ENCODE measurements around the gene OR2V2. TPM values are rescaled to one million over a fixed set of nuclear protein-coding genes. Genes with fewer than 3 reads are reported as not detected.
"Not testable (repeated sequence)": the region's sequence is repeated elsewhere in the genome, so short reads cannot be mapped to it uniquely, and the experiment has no call there.

The OR2V2 gene
- total and polyA plus RNA-seq, 2 donors (not counting 3 experiments of a cell fraction or from before 2014, with no cell fraction given) = not detected

DNA sequence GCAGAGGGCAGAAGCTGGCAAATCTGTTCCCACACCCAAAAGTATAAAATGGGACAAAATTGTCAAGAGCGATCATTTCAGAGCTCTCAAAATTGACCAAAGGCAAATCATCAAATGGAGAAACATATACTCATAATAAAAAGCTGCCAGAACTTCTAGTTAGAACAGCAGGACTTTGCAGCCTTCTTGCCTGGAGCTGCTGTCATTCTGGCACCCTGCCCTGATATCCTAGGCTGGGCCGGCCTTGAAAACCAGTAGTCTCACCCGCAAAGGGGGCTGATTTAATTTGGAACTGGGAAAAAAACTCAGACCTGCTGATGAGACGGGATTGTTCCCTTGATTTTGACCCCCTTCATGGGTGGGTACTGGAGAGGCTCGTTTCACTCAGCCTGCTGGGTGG, 34.9 kb upstream of the OR2V2 start:
- no peak for FAIRE-seq
- Histone ChIP-seq H3K27me3 (ENCODE audit: control insufficient read depth in 2 of 2, insufficient read depth in 2 of 2, low read length in 2 of 2) (peaks cover 22 to 34% of the 10 kb centered on the region in 2 experiments), H3K36me3 (ENCODE audit: control insufficient read depth in 2 of 2, extremely low read depth in 1 of 2, insufficient read depth in 2 of 2, low read length in 2 of 2) (no peaks in the 10 kb centered on the region), H3K4me2 (ENCODE audit: insufficient read depth, low read length) (no peak overlapping the region), H2AFZ (ENCODE audit: low read depth, low read length) (no peak overlapping the region), H3K27ac (ENCODE audit: insufficient read depth, low read depth, low read length) (no peak overlapping the region), H3K79me2 (ENCODE audit: control insufficient read depth, insufficient read depth, low read length) (no peaks in the 10 kb centered on the region), H3K9ac (replicated peaks; ENCODE audit: extremely low read depth, insufficient read depth, low read length) (no peak overlapping the region), H3K4me1 (ENCODE audit: control insufficient read depth, extremely low read depth, insufficient read depth, low read length) (peaks cover 4% of the 10 kb centered on the region), H4K20me1 (replicated peaks; ENCODE audit: control insufficient read depth, extremely low read depth, insufficient read depth, low read length) (no peaks in the 10 kb centered on the region), H3K9me3 (replicated peaks; ENCODE audit: control insufficient read depth, insufficient read depth, low read length) (no peaks in the 10 kb centered on the region), H3K9me1 (replicated peaks; ENCODE audit: control insufficient read depth, extremely low read depth, insufficient read depth, low read length) (no peaks in the 10 kb centered on the region), H3K4me3 (replicated peaks in 1 of 3; ENCODE audit: insufficient read depth in 1 of 3, low read depth in 1 of 3, low read length in 3 of 3) (no peak overlapping the region)
- BruUV-seq (replicated peaks) = no TSS peak
- CTCF ChIA-PET = interaction anchor here (1.0 to 1.1 kb wide), 2 partner anchors 21 to 328 kb away, joined by 3 read pairs; no protein-coding TSS in a partner anchor
- no peak for TF ChIP-seq JUN (IDR thresholded peaks at IDR 0.05; ENCODE audit: borderline replicate concordance, insufficient read depth, insufficient read length, low read depth)
- no peak for TF ChIP-seq POLR2AphosphoS5 (IDR thresholded peaks at IDR 0.05; ENCODE audit: insufficient read depth, low read depth, low read length)
- no peak for TF ChIP-seq GATA2 (IDR thresholded peaks at IDR 0.05; ENCODE audit: insufficient read depth, insufficient read length, low read depth, low read length)
- TF ChIP-seq POLR2A (IDR thresholded peaks at IDR 0.05; ENCODE audit: low read depth, low read length) = no peak
- TF ChIP-seq MYC (IDR thresholded peaks at IDR 0.05; ENCODE audit: low read depth, low read length) = no peak
- TF ChIP-seq FOS (IDR thresholded peaks at IDR 0.05; ENCODE audit: borderline replicate concordance, insufficient read depth, low read length) = no peak
- TF ChIP-seq, protein P1, sequence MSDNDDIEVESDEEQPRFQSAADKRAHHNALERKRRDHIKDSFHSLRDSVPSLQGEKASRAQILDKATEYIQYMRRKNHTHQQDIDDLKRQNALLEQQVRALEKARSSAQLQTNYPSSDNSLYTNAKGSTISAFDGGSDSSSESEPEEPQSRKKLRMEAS (IDR thresholded peaks at IDR 0.05; ENCODE audit: insufficient read depth, insufficient read length) = no peak
- TF ChIP-seq, protein P2, sequence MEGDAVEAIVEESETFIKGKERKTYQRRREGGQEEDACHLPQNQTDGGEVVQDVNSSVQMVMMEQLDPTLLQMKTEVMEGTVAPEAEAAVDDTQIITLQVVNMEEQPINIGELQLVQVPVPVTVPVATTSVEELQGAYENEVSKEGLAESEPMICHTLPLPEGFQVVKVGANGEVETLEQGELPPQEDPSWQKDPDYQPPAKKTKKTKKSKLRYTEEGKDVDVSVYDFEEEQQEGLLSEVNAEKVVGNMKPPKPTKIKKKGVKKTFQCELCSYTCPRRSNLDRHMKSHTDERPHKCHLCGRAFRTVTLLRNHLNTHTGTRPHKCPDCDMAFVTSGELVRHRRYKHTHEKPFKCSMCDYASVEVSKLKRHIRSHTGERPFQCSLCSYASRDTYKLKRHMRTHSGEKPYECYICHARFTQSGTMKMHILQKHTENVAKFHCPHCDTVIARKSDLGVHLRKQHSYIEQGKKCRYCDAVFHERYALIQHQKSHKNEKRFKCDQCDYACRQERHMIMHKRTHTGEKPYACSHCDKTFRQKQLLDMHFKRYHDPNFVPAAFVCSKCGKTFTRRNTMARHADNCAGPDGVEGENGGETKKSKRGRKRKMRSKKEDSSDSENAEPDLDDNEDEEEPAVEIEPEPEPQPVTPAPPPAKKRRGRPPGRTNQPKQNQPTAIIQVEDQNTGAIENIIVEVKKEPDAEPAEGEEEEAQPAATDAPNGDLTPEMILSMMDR (IDR thresholded peaks at IDR 0.05; ENCODE audit: extremely low read depth in 1 of 2, insufficient read depth in 1 of 2, low read depth in 1 of 2, low read length in 2 of 2) = no peak
- TF ChIP-seq EZH2 (IDR thresholded peaks at IDR 0.05; ENCODE audit: borderline replicate concordance, low read depth, low read length, severe bottlenecking) = no peak
- dilution Hi-C loops (cut with MboI; ENCODE audit: extremely low pct_ligation_motif_present, low sequenced_read_pairs) (no loop called here), intact Hi-C loops (cut with micrococcal nuclease) (no loop called here)
- DNase-seq (ENCODE audit: low read depth, low spot score) = no peak
- POLR2A ChIA-PET = no interaction called here

DNA sequence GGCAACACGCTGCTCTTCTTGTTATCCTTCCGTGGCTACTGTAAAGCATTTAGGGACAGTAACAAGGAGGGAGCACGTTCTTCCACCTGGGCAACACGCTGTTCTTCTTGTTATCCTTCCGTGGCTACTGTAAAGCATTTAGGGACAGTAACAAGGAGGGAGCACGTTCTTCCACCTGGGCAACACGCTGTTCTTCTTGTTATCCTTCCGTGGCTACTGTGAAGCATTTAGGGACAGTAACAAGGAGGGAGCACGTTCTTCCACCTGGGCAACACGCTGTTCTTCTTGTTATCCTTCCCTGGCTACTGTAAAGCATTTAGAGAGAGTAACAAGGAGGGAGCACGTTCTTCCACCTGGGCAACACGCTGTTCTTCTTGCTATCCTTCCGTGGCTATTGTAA, 33.8 kb upstream of the OR2V2 start:
- POLR2A ChIA-PET; H2AFZ ChIP-seq (ENCODE audit: low read depth, low read length); H3K9ac ChIP-seq (replicated peaks; ENCODE audit: extremely low read depth, insufficient read depth, low read length); intact Hi-C loops (cut with micrococcal nuclease); H3K4me3 ChIP-seq (replicated peaks in 1 of 3; ENCODE audit: insufficient read depth in 1 of 3, low read depth in 1 of 3, low read length in 3 of 3); CTCF ChIA-PET; H3K4me2 ChIP-seq (ENCODE audit: insufficient read depth, low read length); H3K9me3 ChIP-seq (replicated peaks; ENCODE audit: control insufficient read depth, insufficient read depth, low read length); H3K36me3 ChIP-seq (ENCODE audit: control insufficient read depth in 2 of 2, extremely low read depth in 1 of 2, insufficient read depth in 2 of 2, low read length in 2 of 2); H3K9me1 ChIP-seq (replicated peaks; ENCODE audit: control insufficient read depth, extremely low read depth, insufficient read depth, low read length); H3K4me1 ChIP-seq (ENCODE audit: control insufficient read depth, extremely low read depth, insufficient read depth, low read length); H3K27ac ChIP-seq (ENCODE audit: insufficient read depth, low read depth, low read length); BruUV-seq (replicated peaks); H4K20me1 ChIP-seq (replicated peaks; ENCODE audit: control insufficient read depth, extremely low read depth, insufficient read depth, low read length); H3K79me2 ChIP-seq (ENCODE audit: control insufficient read depth, insufficient read depth, low read length); dilution Hi-C loops (cut with MboI; ENCODE audit: extremely low pct_ligation_motif_present, low sequenced_read_pairs); FAIRE-seq; DNase-seq (ENCODE audit: low read depth, low spot score): not testable (repeated sequence)
- peaks cover 22 to 37% of the 10 kb centered on the region in 2 experiments for H3K27me3 ChIP-seq (ENCODE audit: control insufficient read depth in 2 of 2, insufficient read depth in 2 of 2, low read length in 2 of 2)

Measured in endothelial cell of umbilical vein (primary cell).